Right cardiac atrium (tissue), 5 donors: ENCODE measurements around the gene BGLAP. TPM values are rescaled to one million over a fixed set of nuclear protein-coding genes. Genes with fewer than 3 reads are reported as not detected.
"Not testable (repeated sequence)": the region's sequence is repeated elsewhere in the genome, so short reads cannot be mapped to it uniquely, and the experiment has no call there.

Experiments
- ATAC-seq, 2 donors: fragments of 200-7000 bp; cut with Tn5 transposase; one replicate each; pipeline versions ENCODE4 v1.8.0 to v1.9.1; 2020; ENCODE audit warnings: moderate library complexity in 2 of 2, mild to moderate bottlenecking in 1 of 2
- DNase-seq, 3 donors: peaks; one replicate each; pipeline ENCODE4 v3.0.0-alpha.2; 2020
- H3K27ac ChIP-seq: one replicate; pipeline ENCODE4 v1.5.1; 2013; ENCODE audit warnings: mild to moderate bottlenecking, low read length, control low read depth, moderate library complexity
- H3K27me3 ChIP-seq: one replicate; pipeline ENCODE4 v1.6.1; 2013; ENCODE audit not compliant: control insufficient read depth, insufficient read depth
- H3K4me1 ChIP-seq: one replicate; pipeline ENCODE4 v1.6.1; 2013; ENCODE audit warnings: low read length; ENCODE audit not compliant: control insufficient read depth, insufficient read depth
- H3K4me3 ChIP-seq: one replicate; pipeline ENCODE4 v1.5.1; 2013; ENCODE audit warnings: low read length, control low read depth
- H3K9me3 ChIP-seq: one replicate; pipeline ENCODE4 v1.6.1; 2013; ENCODE audit warnings: low read length; ENCODE audit not compliant: control insufficient read depth
- WGBS: extraction: QIAGEN DNeasy Blood & Tissue Kit; methylation state at CpG from one replicate; pipeline ENCODE4 v1.1.7; 2013; 5-methylcytosine and 5-hydroxymethylcytosine counted together
- intact Hi-C, 4 donors: fragments of 100-400 bp; cut with DNase I; formaldehyde crosslinking; loops; one replicate each; pipeline versions ENCODE4 v1.11.0 to v1.14.0; 2022 to 2023
- polyA plus RNA-seq: library from polyadenylated mRNA; stranded (reverse); fragments of 200-250 nt; gene quantifications from one replicate; pipeline ENCODE4 v1.2.3, GENCODE V29; 2013
- total RNA-seq, 4 donors: library from RNA; stranded (reverse); fragmentation: NEBNext Ultra II Directional; extraction: Animal tissue kit (Norgen Biotek cat#: 25700); gene quantifications; one replicate each; pipeline ENCODE4 v1.2.1, GENCODE V29; 2021
- donor health status: healthy with polysubstance abuse.
- donor health status: DM: no; HTN: yes; CAD: no.
- donor health status: DM: no; HTN: no; CAD: no.
- donor health status: DM: no; HTN: yes; CAD: no; lungs with severe emphysema.
- donor health status: DM: yes; HTN: yes; CAD: no.

The BGLAP gene
- total and polyA plus RNA-seq, 5 donors: 0.45 to 0.92 (median 0.60) TPM; not detected in 1

GRCh38 chr1:156212130-156212529 is 29.9 kb upstream of the BGLAP start:
- Histone ChIP-seq H3K27me3 (no peaks in the 10 kb centered on the region), H3K9me3 (no peaks in the 10 kb centered on the region), H3K4me1 (peaks cover 2% of the 10 kb centered on the region), H3K4me3 (peak overlapping the region; percentile 30), H3K27ac (peak overlapping the region; percentile 29)
- peak in 1 of 3 donors; percentile 51 for DNase-seq
- intact Hi-C loops: no loop called here
- WGBS: 78% methylated on average over 9 of the region's 9 CpGs
- no peak for ATAC-seq

GRCh38 chr1:156212833-156213643 is 28.9 kb upstream of the BGLAP start, which contains the start of gene PMF1:
Gene PMF1 (plus strand): TSS chr1:156213007. CDS start chr1:156213016, 9 bp downstream.
- H3K27ac ChIP-seq: peak within 1 kb of the TSS; percentile 93
- no peaks in the 10 kb centered on the region for H3K9me3 ChIP-seq
- peak within 1 kb of the TSS; percentile 30 for H3K4me3 ChIP-seq
- peak; percentile 98 for ATAC-seq
- intact Hi-C loops: no loop called here
- peak; percentile 97 to 99 (median 98) for DNase-seq
- WGBS: under 1% methylated on average over 61 of the region's 61 CpGs
- H3K27me3 ChIP-seq: no peaks in the 10 kb centered on the region
- H3K4me1 ChIP-seq: peaks cover 2% of the 10 kb centered on the region

- DNase-seq: no peak
- no peak for ATAC-seq
- Histone ChIP-seq H3K9me3 (no peaks in the 10 kb centered on the region), H3K27me3 (no peaks in the 10 kb centered on the region), H3K4me3 (peak overlapping the region; percentile 30), H3K4me1 (peaks cover 4% of the 10 kb centered on the region), H3K27ac (peak overlapping the region; percentile 93)
- intact Hi-C loops: no loop called here
- 16% methylated on average over 11 of the region's 11 CpGs for WGBS
Measured at GRCh38 chr1:156213644-156213966, 28.4 kb upstream of the BGLAP start.

- DNase-seq: no peak
- no peak for ATAC-seq
- Histone ChIP-seq H3K4me3 (peak overlapping the region; percentile 30), H3K27ac (peak overlapping the region; percentile 16), H3K9me3 (no peaks in the 10 kb centered on the region), H3K4me1 (peaks cover 4% of the 10 kb centered on the region), H3K27me3 (no peaks in the 10 kb centered on the region)
- WGBS: 83% methylated on average over 16 of the region's 16 CpGs
- intact Hi-C loops: no loop called here
Measured at GRCh38 chr1:156214024-156214748, 27.8 kb upstream of the BGLAP start.

GRCh38 chr1:156216361-156217086 is 25.5 kb upstream of the BGLAP start:
- H3K4me1 ChIP-seq, H3K4me3 ChIP-seq, H3K27me3 ChIP-seq, intact Hi-C loops, ATAC-seq, H3K27ac ChIP-seq, H3K9me3 ChIP-seq: not testable (repeated sequence)
- 92% methylated on average over 55 of the region's 55 CpGs for WGBS
- DNase-seq: peak in 1 of 3 donors; percentile 50

- no peaks in the 10 kb centered on the region for H3K27me3 ChIP-seq
- intact Hi-C loops: loop anchor here in 1 of 4 donors (2.0 kb wide), 1 partner anchor 65 kb away; the partner anchor contains the start of gene SEMA4A
- no peak for DNase-seq
- H3K4me1 ChIP-seq: peaks cover 2% of the 10 kb centered on the region
- 33% methylated on average over 2 of the region's 2 CpGs for WGBS
- H3K27ac ChIP-seq: no peak overlapping the region
- ATAC-seq: no peak
- no peaks in the 10 kb centered on the region for H3K9me3 ChIP-seq
- no peak overlapping the region for H3K4me3 ChIP-seq
Measured at GRCh38 chr1:156217871-156218270, 24.1 kb upstream of the BGLAP start.

DNA sequence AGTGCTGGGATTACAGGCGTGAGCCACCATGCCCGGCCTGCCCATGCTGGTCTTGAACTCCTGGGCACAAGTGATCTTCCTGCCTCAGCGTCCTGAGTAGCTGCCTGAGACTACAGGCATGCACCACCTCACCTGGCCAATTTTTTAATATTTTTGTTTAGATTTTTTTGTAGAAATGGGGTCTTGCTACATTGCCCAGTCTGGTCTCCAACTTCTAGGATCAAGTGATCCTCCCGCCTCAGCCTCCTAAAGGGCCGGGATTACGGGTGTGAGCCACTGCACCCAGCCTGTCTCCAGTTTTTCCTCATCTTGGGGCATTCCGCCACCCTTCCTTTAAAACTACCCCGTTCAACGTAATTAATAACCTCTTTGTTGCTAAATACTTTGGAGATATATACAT is 21.8 kb upstream of the BGLAP start:
- Histone ChIP-seq H3K4me1 (peaks cover 2% of the 10 kb centered on the region), H3K9me3 (no peaks in the 10 kb centered on the region), H3K27me3 (no peaks in the 10 kb centered on the region), H3K27ac (no peak overlapping the region), H3K4me3 (no peak overlapping the region)
- ATAC-seq (no peak), DNase-seq (no peak)
- intact Hi-C loops: loop anchor here in 2 of 4 donors (5.0 to 10.0 kb wide), 3 partner anchors 83 to 133 kb away; no protein-coding TSS in a partner anchor
- WGBS: 97% methylated on average over 9 of the region's 9 CpGs

DNA sequence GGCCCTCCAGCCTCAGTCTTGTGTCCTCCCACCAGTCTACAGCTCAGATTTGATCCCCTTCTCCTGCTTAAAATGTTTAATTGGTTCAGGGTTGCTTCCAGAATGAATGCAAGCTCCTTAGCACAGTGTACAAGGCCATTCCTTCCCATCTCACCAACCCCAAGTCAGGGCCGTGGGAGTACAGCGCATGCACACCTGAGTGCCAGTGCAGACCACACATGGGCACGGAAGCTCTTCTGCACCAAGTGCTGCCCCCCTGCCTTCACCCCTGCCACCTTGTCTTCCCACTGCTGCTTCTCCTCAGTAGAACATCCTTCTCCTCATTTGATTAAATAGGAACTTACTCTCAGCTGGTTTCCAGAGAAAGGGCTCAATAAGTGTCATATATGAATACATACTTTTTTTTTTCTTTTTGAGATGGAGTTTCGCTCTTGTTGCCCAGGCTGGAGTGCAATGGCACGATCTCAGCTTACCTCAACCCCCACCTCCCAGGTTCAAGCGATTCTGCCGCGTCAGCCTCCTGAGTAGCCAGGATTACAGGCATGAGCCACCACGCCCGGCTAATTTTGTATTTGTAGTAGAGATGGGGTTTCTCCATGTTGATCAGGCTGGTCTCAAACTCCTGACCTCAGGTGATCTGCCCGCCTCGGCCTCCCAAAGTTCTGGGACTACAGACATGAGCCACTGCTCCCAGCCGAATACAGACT is 19.8 kb upstream of the BGLAP start:
- Histone ChIP-seq H3K9me3 (no peaks in the 10 kb centered on the region), H3K4me3 (no peak overlapping the region)

GRCh38 chr1:156225677-156226014 is 16.3 kb upstream of the BGLAP start:
- Histone ChIP-seq H3K4me3 (no peak overlapping the region), H3K9me3 (no peaks in the 10 kb centered on the region), H3K27ac (no peak overlapping the region), H3K4me1 (no peaks in the 10 kb centered on the region), H3K27me3 (no peaks in the 10 kb centered on the region)
- DNase-seq: no peak
- no peak for ATAC-seq
- 13% methylated on average over 2 of the region's 2 CpGs for WGBS
- intact Hi-C loops: loop anchor here in 3 of 4 donors (2.0 to 10.0 kb wide), 4 partner anchors 78 to 135 kb away; no protein-coding TSS in a partner anchor

More for the DNA sequence above, 19.8 kb upstream of the BGLAP start:
- Histone ChIP-seq H3K27ac (no peak overlapping the region), H3K4me1 (peaks cover 2% of the 10 kb centered on the region), H3K27me3 (no peaks in the 10 kb centered on the region)
- intact Hi-C loops: loop anchor here in 3 of 4 donors (2.0 to 10.0 kb wide), 4 partner anchors 85 to 135 kb away; no protein-coding TSS in a partner anchor
- 93% methylated on average over 13 of the region's 13 CpGs for WGBS
- ATAC-seq (no peak), DNase-seq (no peak)

GRCh38 chr1:156226116-156226538 is 15.9 kb upstream of the BGLAP start:
- no peak overlapping the region for H3K4me3 ChIP-seq
- H3K27ac ChIP-seq: no peak overlapping the region

More at GRCh38 chr1:156226116-156226538, 15.9 kb upstream of the BGLAP start:
- ATAC-seq (no peak), DNase-seq (no peak)
- intact Hi-C loops: loop anchor here in 2 of 4 donors (5.0 to 10.0 kb wide), 2 partner anchors 79 to 131 kb away; no protein-coding TSS in a partner anchor
- H3K27me3 ChIP-seq: no peaks in the 10 kb centered on the region
- WGBS: 77% methylated on average over 2 of the region's 2 CpGs
- no peaks in the 10 kb centered on the region for H3K4me1 ChIP-seq
- no peaks in the 10 kb centered on the region for H3K9me3 ChIP-seq
